ENCODE data around the gene JTB.

JTB gene

GRCh38 chr1:153961421-153961820, 16.1 kb downstream of the JTB start:
- TF ChIP-seq POLR2AphosphoS5 (IDR thresholded peaks at IDR 0.05; ENCODE audit: low read depth, low read length) (no peak), TAF1 (IDR thresholded peaks at IDR 0.05; ENCODE audit: borderline replicate concordance, insufficient read depth, low read length) (no peak), SIN3A (IDR thresholded peaks at IDR 0.05; ENCODE audit: borderline replicate concordance, insufficient read depth, low read length) (no peak), FOXP2 (optimal IDR thresholded peaks at IDR 0.05; ENCODE audit: borderline replicate concordance, extremely low read depth, extremely low read length, insufficient read depth) (no peak), REST (IDR thresholded peaks at IDR 0.05; ENCODE audit: insufficient read depth in 1 of 2, low read depth in 2 of 2, low read length in 2 of 2) (no peak)

- TF ChIP-seq POLR2AphosphoS5 (IDR thresholded peaks at IDR 0.05; ENCODE audit: low read depth, low read length) (no peak), TAF1 (IDR thresholded peaks at IDR 0.05; ENCODE audit: borderline replicate concordance, insufficient read depth, low read length) (no peak), SIN3A (IDR thresholded peaks at IDR 0.05; ENCODE audit: borderline replicate concordance, insufficient read depth, low read length) (no peak), REST (IDR thresholded peaks at IDR 0.05; ENCODE audit: insufficient read depth in 1 of 2, low read depth in 2 of 2, low read length in 2 of 2) (no peak), FOXP2 (optimal IDR thresholded peaks at IDR 0.05; ENCODE audit: borderline replicate concordance, extremely low read depth, extremely low read length, insufficient read depth) (no peak)
Measured at GRCh38 chr1:153960206-153960605, 17.3 kb downstream of the JTB start.

- TF ChIP-seq REST (IDR thresholded peaks at IDR 0.05; ENCODE audit: insufficient read depth in 1 of 2, low read depth in 2 of 2, low read length in 2 of 2): no peak
- TF ChIP-seq POLR2AphosphoS5 (IDR thresholded peaks at IDR 0.05; ENCODE audit: low read depth, low read length): no peak
- TF ChIP-seq FOXP2 (optimal IDR thresholded peaks at IDR 0.05; ENCODE audit: borderline replicate concordance, extremely low read depth, extremely low read length, insufficient read depth): no peak
- no peak for TF ChIP-seq SIN3A (IDR thresholded peaks at IDR 0.05; ENCODE audit: borderline replicate concordance, insufficient read depth, low read length)
- TF ChIP-seq TAF1 (IDR thresholded peaks at IDR 0.05; ENCODE audit: borderline replicate concordance, insufficient read depth, low read length): no peak
Measured at GRCh38 chr1:153959454-153959853, 18.0 kb downstream of the JTB start.

- TF ChIP-seq TAF1 (IDR thresholded peaks at IDR 0.05; ENCODE audit: borderline replicate concordance, insufficient read depth, low read length): no peak
- TF ChIP-seq POLR2AphosphoS5 (IDR thresholded peaks at IDR 0.05; ENCODE audit: low read depth, low read length): no peak
- TF ChIP-seq FOXP2 (optimal IDR thresholded peaks at IDR 0.05; ENCODE audit: borderline replicate concordance, extremely low read depth, extremely low read length, insufficient read depth): no peak
- no peak for TF ChIP-seq SIN3A (IDR thresholded peaks at IDR 0.05; ENCODE audit: borderline replicate concordance, insufficient read depth, low read length)
- no peak for TF ChIP-seq REST (IDR thresholded peaks at IDR 0.05; ENCODE audit: insufficient read depth in 1 of 2, low read depth in 2 of 2, low read length in 2 of 2)
Measured at GRCh38 chr1:153958961-153959260, 18.6 kb downstream of the JTB start.
